Measurements from ENCODE around the gene VPS26B. TPM values are rescaled to one million over a fixed set of nuclear protein-coding genes. Genes with fewer than 3 reads are reported as not detected.
"Not testable (repeated sequence)": the region's sequence is repeated elsewhere in the genome, so short reads cannot be mapped to it uniquely, and the experiment has no call there.

The VPS26B gene
- polyA plus RNA-seq, 4 donors, result 47.1 to 56.7 (median 47.6) TPM

DNA sequence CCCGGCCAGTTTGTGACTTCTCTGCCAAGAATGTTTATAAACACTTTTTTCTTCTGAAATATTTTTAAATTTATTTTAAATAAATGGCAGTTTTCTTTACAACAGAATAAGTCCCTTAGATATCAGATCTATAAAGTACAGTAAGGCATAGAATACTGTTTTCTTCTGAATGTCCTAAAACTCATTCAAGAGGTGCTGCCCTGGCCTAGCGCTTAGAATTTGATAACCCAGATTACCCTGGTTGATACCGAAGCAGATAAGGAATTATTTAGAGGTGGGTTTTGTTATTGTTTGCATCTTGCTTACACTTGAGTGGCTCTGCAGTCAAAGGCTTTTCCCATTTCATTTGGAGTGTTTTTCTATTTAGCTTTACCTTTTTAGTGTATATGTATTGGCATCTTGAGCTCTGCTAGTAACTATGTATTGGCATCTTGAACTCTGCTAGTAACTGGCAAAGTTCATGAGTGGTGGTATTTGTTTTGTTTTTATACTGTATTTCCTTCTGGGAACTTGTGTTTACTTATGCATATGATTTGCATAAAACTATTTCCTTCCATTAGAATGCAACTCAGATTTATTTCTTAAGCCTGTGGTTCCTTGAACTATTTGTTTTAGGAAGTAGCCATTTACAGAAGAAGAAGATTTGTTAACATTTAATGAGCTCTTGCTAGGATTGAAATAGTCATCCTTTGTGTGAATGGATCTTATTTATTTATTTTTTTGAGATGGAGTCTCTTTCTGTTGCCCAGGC, 30.1 kb downstream of the VPS26B start:
- no peak for DNase-seq (ENCODE audit: low read depth in 4 of 4, low spot score in 3 of 4)

DNA sequence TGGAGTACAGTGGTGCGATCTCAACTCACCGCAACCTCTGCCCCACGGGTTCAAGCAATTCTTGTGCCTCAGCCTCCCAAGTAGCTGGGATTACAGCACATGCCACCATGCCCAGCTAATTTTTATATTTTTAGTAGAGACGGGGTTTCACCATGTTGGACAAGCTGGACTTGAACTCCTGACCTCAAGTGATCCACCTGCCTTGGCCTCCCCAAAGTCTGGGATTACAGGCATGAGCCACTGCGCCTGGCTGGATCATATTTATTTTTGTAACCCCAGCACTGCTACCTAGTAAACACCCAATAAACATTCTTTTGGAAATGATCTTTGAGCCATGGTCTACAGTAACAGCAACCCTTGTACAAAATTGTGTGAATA, 30.7 kb downstream of the VPS26B start:
- not testable (repeated sequence) for DNase-seq (ENCODE audit: low read depth in 4 of 4, low spot score in 3 of 4)

GRCh38 chr11:134257101-134257500, 32.6 kb downstream of the VPS26B start:
- DNase-seq (ENCODE audit: low read depth in 4 of 4, low spot score in 3 of 4), result no peak

DNA sequence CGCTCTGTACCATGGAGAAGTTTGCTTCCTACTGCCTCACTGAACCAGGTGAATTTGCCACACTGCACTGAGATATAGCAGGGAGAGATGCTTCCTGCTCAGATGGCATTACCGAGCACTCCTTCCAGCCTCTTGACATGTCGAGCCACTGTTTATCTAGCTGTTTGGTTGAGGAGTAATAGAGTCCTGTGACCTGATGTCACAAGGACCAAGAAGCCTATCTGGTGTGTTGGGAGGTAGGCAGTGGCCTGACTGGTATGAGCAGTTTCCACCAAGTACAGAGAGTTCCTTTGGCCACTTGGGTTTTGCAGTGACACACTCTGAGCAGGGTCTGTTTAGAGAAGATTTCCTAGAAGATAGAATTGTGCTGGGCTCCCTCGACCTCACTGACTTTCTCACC, 34.1 kb downstream of the VPS26B start:
- DNase-seq (ENCODE audit: low read depth in 4 of 4, low spot score in 3 of 4), result no peak

GRCh38 chr11:134260503-134260902, 36.0 kb downstream of the VPS26B start:
- DNase-seq (ENCODE audit: low read depth in 4 of 4, low spot score in 3 of 4), result no peak

- no peak for DNase-seq (ENCODE audit: low read depth in 4 of 4, low spot score in 3 of 4)
Measured at GRCh38 chr11:134260983-134261382, 36.5 kb downstream of the VPS26B start.

GRCh38 chr11:134261626-134262488, 37.4 kb downstream of the VPS26B start:
- DNase-seq (ENCODE audit: low read depth in 4 of 4, low spot score in 3 of 4), result no peak

GRCh38 chr11:134264966-134265764, 40.7 kb downstream of the VPS26B start:
- no peak for DNase-seq (ENCODE audit: low read depth in 4 of 4, low spot score in 3 of 4)

DNA sequence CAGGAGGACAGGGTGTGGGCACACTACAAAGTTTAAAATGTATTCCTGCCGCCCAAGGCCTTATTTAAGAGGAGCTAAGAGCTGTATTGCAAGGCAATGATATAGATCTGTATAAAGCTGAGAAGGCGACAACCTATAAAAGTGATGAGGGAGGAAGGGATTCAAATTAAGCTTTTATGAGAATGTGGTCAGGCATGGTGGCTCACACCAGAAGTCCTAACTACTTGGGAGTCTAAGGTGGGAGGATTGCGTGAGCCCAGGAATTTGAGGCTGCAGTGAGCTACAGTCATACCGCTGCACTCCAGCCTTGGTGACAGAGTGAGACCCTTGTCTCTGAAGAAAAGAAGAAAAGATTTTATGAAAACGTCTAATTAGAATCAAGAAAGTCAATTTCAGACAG, 42.0 kb downstream of the VPS26B start:
- no peak for DNase-seq (ENCODE audit: low read depth in 4 of 4, low spot score in 3 of 4)

- no peak for DNase-seq (ENCODE audit: low read depth in 4 of 4, low spot score in 3 of 4)
Measured at GRCh38 chr11:134266841-134267251, 42.4 kb downstream of the VPS26B start.

DNA sequence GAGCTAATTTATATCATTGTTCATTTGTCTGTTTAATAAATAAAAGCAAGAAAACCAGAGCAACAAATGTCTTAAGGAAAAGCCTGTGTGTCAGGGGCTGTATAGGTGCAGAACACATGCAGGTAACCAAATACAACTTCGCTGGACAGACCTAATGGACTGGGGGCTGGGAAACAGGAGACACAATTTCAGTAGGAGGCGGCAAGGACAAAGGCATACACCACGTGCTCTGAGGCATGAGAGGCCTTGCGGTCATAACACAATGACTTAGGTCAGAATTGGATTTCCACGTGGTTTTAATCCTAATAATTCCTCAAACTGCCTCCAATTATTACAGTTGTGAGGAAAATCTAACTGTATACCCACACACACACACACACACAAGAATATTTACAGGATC, 43.0 kb downstream of the VPS26B start:
- no peak for DNase-seq (ENCODE audit: low read depth in 4 of 4, low spot score in 3 of 4)

- DNase-seq (ENCODE audit: low read depth in 4 of 4, low spot score in 3 of 4), result no peak
Measured at GRCh38 chr11:134267966-134268365, 43.5 kb downstream of the VPS26B start.

DNA sequence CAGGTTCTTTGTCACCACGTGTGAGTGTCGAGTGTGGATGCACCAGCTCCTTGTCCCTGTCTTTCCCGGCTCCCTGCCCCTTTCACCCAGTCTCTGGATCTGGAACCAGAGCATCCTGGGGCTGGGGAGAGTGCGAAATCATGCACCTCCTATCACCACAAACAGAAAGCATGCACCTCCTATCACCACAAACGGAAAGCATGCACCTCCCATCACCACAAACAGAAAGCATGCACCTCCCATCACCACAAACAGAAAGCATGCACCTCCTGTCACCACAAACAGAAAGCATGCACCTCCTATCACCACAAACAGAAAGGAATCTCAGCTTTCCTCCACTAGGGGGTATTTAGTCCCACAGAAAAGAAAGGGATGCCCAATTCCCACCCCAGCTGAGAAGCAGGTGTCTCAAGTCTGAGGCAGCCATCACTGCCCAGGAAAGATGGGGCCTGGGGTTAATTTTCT, 45.8 kb downstream of the VPS26B start:
- no peak for DNase-seq (ENCODE audit: low read depth in 4 of 4, low spot score in 3 of 4)

GRCh38 chr11:134271978-134272377, 47.5 kb downstream of the VPS26B start:
- no peak for DNase-seq (ENCODE audit: low read depth in 4 of 4, low spot score in 3 of 4)

DNA sequence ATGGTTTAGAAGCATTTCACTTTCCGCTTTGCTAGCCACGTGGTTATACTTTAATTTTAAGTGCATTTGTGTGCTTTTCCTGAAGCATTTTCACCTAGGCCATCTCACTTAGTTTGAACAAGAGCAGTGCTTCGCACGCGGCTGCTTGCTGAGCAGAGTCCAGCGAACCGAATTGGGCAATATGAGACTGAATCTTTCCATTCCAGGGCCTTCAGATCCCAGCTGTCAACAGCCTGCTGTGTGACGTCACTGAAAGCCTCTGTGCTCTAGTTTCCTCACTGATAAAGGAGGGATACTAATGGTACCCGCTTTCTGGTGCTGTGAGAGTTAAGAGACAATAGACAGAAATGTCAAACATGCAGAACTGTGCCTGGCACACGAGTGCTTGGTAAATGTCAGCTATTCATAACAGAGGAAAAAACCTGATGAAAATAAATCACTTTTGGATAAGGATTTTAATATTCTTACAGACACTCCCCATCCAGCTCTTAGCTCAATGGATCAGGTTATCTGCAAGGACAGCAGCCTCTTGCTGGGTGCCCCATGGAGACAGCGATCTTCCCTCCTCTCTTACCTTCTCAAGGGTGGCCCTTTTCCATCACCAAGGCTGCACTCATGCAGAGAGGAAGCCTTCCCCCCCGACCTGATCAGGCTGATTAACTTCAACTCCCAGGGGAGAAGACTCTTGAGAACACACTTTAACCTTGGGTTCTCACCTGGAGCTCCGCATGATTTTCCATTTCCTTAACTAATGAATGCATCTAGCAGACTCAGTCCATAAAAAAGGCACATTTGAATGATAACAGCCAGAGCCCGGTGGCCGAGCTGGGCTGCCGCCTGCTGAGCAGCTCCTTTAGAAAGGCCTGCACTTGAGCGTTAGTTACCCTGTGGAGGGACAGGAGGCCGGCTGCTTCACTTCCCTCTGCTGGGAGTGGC, 48.2 kb downstream of the VPS26B start:
- no peak for DNase-seq (ENCODE audit: low read depth in 4 of 4, low spot score in 3 of 4)

DNA sequence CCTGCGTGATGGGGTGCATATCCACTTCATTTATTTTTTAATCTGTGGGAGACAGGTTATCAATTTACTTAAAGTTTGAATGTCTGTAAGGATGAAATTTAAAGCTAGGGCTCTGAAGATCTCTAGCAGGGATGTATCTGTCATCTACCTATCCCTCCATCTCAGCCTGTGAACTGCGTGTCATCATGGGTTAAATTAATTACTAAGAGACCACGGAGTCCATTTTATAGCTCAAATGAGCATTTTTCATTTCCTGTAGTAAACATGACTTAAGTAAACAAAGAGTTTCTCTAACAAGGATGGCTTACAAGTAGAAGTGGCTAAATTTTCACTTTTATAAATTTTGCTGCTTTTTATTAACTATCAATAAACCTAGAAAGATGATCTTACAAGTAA, 48.8 kb downstream of the VPS26B start:
- no peak for DNase-seq (ENCODE audit: low read depth in 4 of 4, low spot score in 3 of 4)

DNA sequence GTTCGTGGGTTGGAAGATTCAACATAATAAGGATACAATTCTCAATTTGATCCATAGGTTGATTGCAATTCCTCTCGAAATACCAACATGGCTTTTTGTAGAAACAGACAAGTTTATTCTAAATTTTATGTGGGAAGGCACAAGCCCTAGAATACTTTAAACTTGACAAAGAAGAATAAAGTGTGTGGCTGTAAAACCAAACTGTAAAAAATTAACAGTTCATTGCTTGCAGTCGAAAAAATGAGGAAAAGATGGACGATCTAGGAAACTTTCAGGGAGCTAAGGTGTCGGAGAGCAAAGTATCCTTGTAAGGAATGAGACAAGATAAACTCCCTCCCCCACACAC, 50.7 kb downstream of the VPS26B start:
- no peak for DNase-seq (ENCODE audit: low read depth in 4 of 4, low spot score in 3 of 4)

- no peak for DNase-seq (ENCODE audit: low read depth in 4 of 4, low spot score in 3 of 4)
Measured at GRCh38 chr11:134275534-134276395, 51.3 kb downstream of the VPS26B start, which contains the start of gene GLB1L3. Gene GLB1L3, plus strand, starts transcription at chr11:134276379. Its CDS starts 362 bp downstream, at chr11:134276741.

Measured in right renal pelvis (tissue), 4 donors.